Activated T-cell treated with anti-CD3 and anti-CD28 coated beads for 4 hours (primary cell): ENCODE data around the gene SMCO2.
A peak's percentile ranks its signal among the peaks of the same experiment; 100 is the strongest.

Experiments
- DNase-seq: peaks from one replicate; pipeline ENCODE4 v3.0.0-alpha.2; 2020

The SMCO2 gene

GRCh38 chr12:27502021-27502435 is 55.5 kb downstream of the SMCO2 start:
- no peak for DNase-seq

- no peak for DNase-seq
Observed at GRCh38 chr12:27504507-27504906, 58.0 kb downstream of the SMCO2 start.

- DNase-seq: no peak
Observed at GRCh38 chr12:27505109-27505508, 58.6 kb downstream of the SMCO2 start.

GRCh38 chr12:27505761-27506160 is 59.2 kb downstream of the SMCO2 start:
- DNase-seq: no peak

- DNase-seq: no peak
Observed at GRCh38 chr12:27506645-27507189, 60.2 kb downstream of the SMCO2 start.

- DNase-seq: no peak
Observed at GRCh38 chr12:27508736-27509431, 62.3 kb downstream of the SMCO2 start.

GRCh38 chr12:27511031-27511722 is 64.6 kb downstream of the SMCO2 start:
- DNase-seq: no peak

- DNase-seq: no peak
Observed at GRCh38 chr12:27511723-27512045, 65.1 kb downstream of the SMCO2 start.

- no peak for DNase-seq
Observed at GRCh38 chr12:27513155-27513824, 66.8 kb downstream of the SMCO2 start.

GRCh38 chr12:27515671-27516070 is 69.1 kb downstream of the SMCO2 start:
- DNase-seq: no peak

GRCh38 chr12:27516625-27517024 is 70.1 kb downstream of the SMCO2 start:
- DNase-seq: no peak

GRCh38 chr12:27517546-27517945 is 71.0 kb downstream of the SMCO2 start:
- no peak for DNase-seq

- no peak for DNase-seq
Observed at GRCh38 chr12:27517961-27518665, 71.6 kb downstream of the SMCO2 start.

- DNase-seq: no peak
Observed at GRCh38 chr12:27521066-27521465, 74.5 kb downstream of the SMCO2 start.

GRCh38 chr12:27521981-27522380 is 75.4 kb downstream of the SMCO2 start:
- no peak for DNase-seq

GRCh38 chr12:27523305-27523641 is 76.7 kb downstream of the SMCO2 start:
- DNase-seq: no peak

GRCh38 chr12:27523642-27524493 is 77.3 kb downstream of the SMCO2 start, which contains the start of gene PPFIBP1:
Gene PPFIBP1 (plus strand): TSS chr12:27524206. CDS start chr12:27633397, 109,191 bp downstream.
- DNase-seq: peak; percentile 99

- DNase-seq: no peak
Observed at GRCh38 chr12:27524494-27524835, 77.9 kb downstream of the SMCO2 start.

- no peak for DNase-seq
Observed at GRCh38 chr12:27524839-27525753, 78.6 kb downstream of the SMCO2 start.

- DNase-seq: no peak
Observed at GRCh38 chr12:27527512-27527911, 81.0 kb downstream of the SMCO2 start.

GRCh38 chr12:27528788-27529187 is 82.3 kb downstream of the SMCO2 start:
- no peak for DNase-seq
